HepG2 (cell line): ENCODE measurements around the gene SMPD1. TPM values are rescaled to one million over a fixed set of nuclear protein-coding genes. Genes with fewer than 3 reads are reported as not detected.

Source experiments
- ARNT ChIP-seq: fragments of 450-650 bp; IDR thresholded peaks from 2 replicates; pipeline ENCODE4 v1.6.1; 2017
- DNMT1 ChIP-seq: sonication (generic); formaldehyde crosslinking; IDR thresholded peaks from 2 replicates; pipeline ENCODE4 v1.5.1; 2020; ENCODE audit warnings: mild to moderate bottlenecking, missing genetic modification reagents
- GTF2F1 ChIP-seq: fragments of 150-350 bp; IDR thresholded peaks from 2 replicates; pipeline ENCODE4 v1.6.1; 2014; ENCODE audit warnings: low read length
- HOXD1 ChIP-seq: sonication (generic); formaldehyde crosslinking; IDR thresholded peaks from 2 replicates; pipeline ENCODE4 v1.5.0; 2020; ENCODE audit warnings: missing genetic modification reagents
- KLF12 ChIP-seq: sonication (generic); formaldehyde crosslinking; IDR thresholded peaks from 2 replicates; pipeline ENCODE4 v1.4.0; 2020; ENCODE audit warnings: missing genetic modification reagents, borderline replicate concordance
- KLF13 ChIP-seq: sonication (generic); formaldehyde crosslinking; IDR thresholded peaks from 2 replicates; pipeline ENCODE4 v1.4.0; 2020; ENCODE audit warnings: mild to moderate bottlenecking, missing genetic modification reagents
- MLLT10 ChIP-seq: sonication (generic); formaldehyde crosslinking; IDR thresholded peaks from 2 replicates; pipeline ENCODE4 v1.4.0; 2020; ENCODE audit warnings: missing genetic modification reagents
- RFXAP ChIP-seq: sonication (generic); formaldehyde crosslinking; IDR thresholded peaks from 2 replicates; pipeline ENCODE4 v1.4.0; 2020; ENCODE audit warnings: missing genetic modification reagents, borderline replicate concordance
- TBX2 ChIP-seq: sonication (generic); formaldehyde crosslinking; IDR thresholded peaks from 2 replicates; pipeline ENCODE4 v1.5.0; 2020; ENCODE audit warnings: missing genetic modification reagents, mild to moderate bottlenecking, borderline replicate concordance
- TSC22D2 ChIP-seq: sonication (generic); formaldehyde crosslinking; IDR thresholded peaks from 2 replicates; pipeline ENCODE4 v1.5.1; 2020; ENCODE audit warnings: missing genetic modification reagents, mild to moderate bottlenecking, borderline replicate concordance
- ZBTB8A ChIP-seq: sonication (generic); formaldehyde crosslinking; IDR thresholded peaks from 2 replicates; pipeline ENCODE4 v1.4.0; 2020; ENCODE audit warnings: mild to moderate bottlenecking, low read depth, missing genetic modification reagents, borderline replicate concordance
- ZFP82 ChIP-seq: sonication (generic); formaldehyde crosslinking; IDR thresholded peaks from 2 replicates; pipeline ENCODE4 v1.5.1; 2020; ENCODE audit warnings: mild to moderate bottlenecking, missing genetic modification reagents, borderline replicate concordance
- ZNF644 ChIP-seq: IDR thresholded peaks from 2 replicates; pipeline ENCODE4 v1.6.1; 2016; ENCODE audit warnings: low read depth
- polyA plus RNA-seq, 8 experiments: library from polyadenylated mRNA; depleted of rRNA in 3 of 8; stranded (reverse) in 7 of 8; unstranded in 1 of 8; fragments of >200 nt; fragmentation: Illumina TruSeq in 4 of 8; extraction: Trizol in 4 of 8; gene quantifications; 2 replicates each; pipeline versions ENCODE4 v1.2.1 to v1.2.3, GENCODE V29; 2011 to 2016; ENCODE audit warnings: low read depth in 4 of 8, missing spikeins in 1 of 8, mixed read lengths in 1 of 8; ENCODE audit not compliant: insufficient read depth in 1 of 8
- total RNA-seq, 5 experiments: library from RNA; depleted of rRNA; stranded (reverse); fragments of >200 nt; fragmentation: Illumina TruSeq; extraction: Trizol; gene quantifications; 2 replicates each; pipeline ENCODE4 v1.2.3, GENCODE V29; 2016; ENCODE audit warnings: low read depth in 1 of 5
- TF ChIP-seq, protein P1 (sequence below): sonication (generic); formaldehyde crosslinking; IDR thresholded peaks from 2 replicates; pipeline ENCODE4 v1.9.0; 2022; ENCODE audit warnings: low read depth, missing genetic modification reagents
- TF ChIP-seq, protein P2 (sequence below): fragments of 450-650 bp; IDR thresholded peaks from 2 replicates; pipeline ENCODE4 v1.6.1; 2017
- TF ChIP-seq, protein P3 (sequence below): sonication (generic); formaldehyde crosslinking; conservative IDR thresholded peaks from 2 replicates; pipeline ENCODE4 v1.8.0; 2022; ENCODE audit warnings: mild to moderate bottlenecking, moderate library complexity, missing genetic modification reagents
- TF ChIP-seq, protein P4 (sequence below): sonication (generic); formaldehyde crosslinking; IDR thresholded peaks from 2 replicates; pipeline ENCODE4 v1.4.0; 2020; ENCODE audit warnings: missing genetic modification reagents
- TF ChIP-seq, protein P5 (sequence below): sonication (generic); formaldehyde crosslinking; IDR thresholded peaks from 2 replicates; pipeline ENCODE4 v1.4.0; 2020; ENCODE audit warnings: mild to moderate bottlenecking, missing genetic modification reagents
- TF ChIP-seq, protein P6 (sequence below): IDR thresholded peaks from 2 replicates; pipeline ENCODE4 v1.6.1; 2018; ENCODE audit warnings: missing genetic modification reagents

SMPD1 gene
- total and polyA plus RNA-seq, 2 of the 13 experiments (the other 11 are each of a cell fraction or from before 2014, with no cell fraction given): 6.3 to 8.4 TPM

DNA sequence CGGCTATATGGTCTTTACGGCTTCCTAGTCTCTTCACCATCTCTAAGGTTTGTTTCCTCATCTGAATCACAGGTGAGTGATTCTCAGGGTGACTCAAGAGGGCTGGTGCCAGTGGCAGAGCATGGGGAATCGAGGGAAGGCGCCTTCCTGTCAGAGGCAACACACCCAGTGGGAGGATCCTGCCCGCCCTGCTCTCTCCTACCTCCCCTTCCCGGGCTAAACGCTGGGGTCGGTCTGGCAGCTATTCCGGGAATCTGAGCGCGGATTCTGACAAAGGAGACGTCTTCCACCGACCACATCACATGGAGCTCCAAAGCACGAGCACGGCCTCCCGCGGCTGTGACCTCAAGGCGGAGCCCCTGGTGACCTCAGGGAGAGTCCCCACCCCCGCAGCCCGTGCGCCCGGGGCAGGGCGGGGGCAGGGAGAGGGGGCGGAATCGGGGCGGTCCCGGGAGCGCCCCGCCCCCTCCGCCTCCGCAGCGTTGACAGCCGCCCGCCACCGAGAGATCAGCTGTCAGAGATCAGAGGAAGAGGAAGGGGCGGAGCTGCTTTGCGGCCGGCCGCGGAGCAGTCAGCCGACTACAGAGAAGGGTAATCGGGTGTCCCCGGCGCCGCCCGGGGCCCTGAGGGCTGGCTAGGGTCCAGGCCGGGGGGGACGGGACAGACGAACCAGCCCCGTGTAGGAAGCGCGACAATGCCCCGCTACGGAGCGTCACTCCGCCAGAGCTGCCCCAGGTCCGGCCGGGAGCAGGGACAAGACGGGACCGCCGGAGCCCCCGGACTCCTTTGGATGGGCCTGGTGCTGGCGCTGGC lies at the start of gene SMPD1 (continued):
- TF ChIP-seq, protein P1, sequence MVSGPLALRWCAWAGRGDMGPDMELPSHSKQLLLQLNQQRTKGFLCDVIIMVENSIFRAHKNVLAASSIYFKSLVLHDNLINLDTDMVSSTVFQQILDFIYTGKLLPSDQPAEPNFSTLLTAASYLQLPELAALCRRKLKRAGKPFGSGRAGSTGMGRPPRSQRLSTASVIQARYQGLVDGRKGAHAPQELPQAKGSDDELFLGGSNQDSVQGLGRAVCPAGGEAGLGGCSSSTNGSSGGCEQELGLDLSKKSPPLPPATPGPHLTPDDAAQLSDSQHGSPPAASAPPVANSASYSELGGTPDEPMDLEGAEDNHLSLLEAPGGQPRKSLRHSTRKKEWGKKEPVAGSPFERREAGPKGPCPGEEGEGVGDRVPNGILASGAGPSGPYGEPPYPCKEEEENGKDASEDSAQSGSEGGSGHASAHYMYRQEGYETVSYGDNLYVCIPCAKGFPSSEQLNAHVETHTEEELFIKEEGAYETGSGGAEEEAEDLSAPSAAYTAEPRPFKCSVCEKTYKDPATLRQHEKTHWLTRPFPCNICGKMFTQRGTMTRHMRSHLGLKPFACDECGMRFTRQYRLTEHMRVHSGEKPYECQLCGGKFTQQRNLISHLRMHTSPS (CRISPR knock-in tag): no peak
- TF ChIP-seq KLF12 (CRISPR knock-in tag) (no peak; the same call in 1 of the 2 replicates), RFXAP (CRISPR knock-in tag) (no peak), HOXD1 (CRISPR knock-in tag) (no peak), ZNF644 (no peak), MLLT10 (no peak), KLF13 (no peak), ARNT (no peak), TBX2 (peak; percentile 61; the same call in 1 of the 2 replicates), GTF2F1 (no peak), ZBTB8A (CRISPR knock-in tag) (peak; percentile 69; the same call in 1 of the 2 replicates), DNMT1 (no peak), TSC22D2 (no peak), ZFP82 (CRISPR knock-in tag) (no peak)
- TF ChIP-seq, protein P2, sequence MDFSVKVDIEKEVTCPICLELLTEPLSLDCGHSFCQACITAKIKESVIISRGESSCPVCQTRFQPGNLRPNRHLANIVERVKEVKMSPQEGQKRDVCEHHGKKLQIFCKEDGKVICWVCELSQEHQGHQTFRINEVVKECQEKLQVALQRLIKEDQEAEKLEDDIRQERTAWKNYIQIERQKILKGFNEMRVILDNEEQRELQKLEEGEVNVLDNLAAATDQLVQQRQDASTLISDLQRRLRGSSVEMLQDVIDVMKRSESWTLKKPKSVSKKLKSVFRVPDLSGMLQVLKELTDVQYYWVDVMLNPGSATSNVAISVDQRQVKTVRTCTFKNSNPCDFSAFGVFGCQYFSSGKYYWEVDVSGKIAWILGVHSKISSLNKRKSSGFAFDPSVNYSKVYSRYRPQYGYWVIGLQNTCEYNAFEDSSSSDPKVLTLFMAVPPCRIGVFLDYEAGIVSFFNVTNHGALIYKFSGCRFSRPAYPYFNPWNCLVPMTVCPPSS: no peak
- TF ChIP-seq, protein P3, sequence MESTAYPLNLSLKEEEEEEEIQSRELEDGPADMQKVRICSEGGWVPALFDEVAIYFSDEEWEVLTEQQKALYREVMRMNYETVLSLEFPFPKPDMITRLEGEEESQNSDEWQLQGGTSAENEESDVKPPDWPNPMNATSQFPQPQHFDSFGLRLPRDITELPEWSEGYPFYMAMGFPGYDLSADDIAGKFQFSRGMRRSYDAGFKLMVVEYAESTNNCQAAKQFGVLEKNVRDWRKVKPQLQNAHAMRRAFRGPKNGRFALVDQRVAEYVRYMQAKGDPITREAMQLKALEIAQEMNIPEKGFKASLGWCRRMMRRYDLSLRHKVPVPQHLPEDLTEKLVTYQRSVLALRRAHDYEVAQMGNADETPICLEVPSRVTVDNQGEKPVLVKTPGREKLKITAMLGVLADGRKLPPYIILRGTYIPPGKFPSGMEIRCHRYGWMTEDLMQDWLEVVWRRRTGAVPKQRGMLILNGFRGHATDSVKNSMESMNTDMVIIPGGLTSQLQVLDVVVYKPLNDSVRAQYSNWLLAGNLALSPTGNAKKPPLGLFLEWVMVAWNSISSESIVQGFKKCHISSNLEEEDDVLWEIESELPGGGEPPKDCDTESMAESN (CRISPR knock-in tag): no peak
- TF ChIP-seq, protein P4, sequence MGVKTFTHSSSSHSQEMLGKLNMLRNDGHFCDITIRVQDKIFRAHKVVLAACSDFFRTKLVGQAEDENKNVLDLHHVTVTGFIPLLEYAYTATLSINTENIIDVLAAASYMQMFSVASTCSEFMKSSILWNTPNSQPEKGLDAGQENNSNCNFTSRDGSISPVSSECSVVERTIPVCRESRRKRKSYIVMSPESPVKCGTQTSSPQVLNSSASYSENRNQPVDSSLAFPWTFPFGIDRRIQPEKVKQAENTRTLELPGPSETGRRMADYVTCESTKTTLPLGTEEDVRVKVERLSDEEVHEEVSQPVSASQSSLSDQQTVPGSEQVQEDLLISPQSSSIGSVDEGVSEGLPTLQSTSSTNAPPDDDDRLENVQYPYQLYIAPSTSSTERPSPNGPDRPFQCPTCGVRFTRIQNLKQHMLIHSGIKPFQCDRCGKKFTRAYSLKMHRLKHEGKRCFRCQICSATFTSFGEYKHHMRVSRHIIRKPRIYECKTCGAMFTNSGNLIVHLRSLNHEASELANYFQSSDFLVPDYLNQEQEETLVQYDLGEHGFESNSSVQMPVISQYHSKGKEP: no peak
- TF ChIP-seq, protein P5, sequence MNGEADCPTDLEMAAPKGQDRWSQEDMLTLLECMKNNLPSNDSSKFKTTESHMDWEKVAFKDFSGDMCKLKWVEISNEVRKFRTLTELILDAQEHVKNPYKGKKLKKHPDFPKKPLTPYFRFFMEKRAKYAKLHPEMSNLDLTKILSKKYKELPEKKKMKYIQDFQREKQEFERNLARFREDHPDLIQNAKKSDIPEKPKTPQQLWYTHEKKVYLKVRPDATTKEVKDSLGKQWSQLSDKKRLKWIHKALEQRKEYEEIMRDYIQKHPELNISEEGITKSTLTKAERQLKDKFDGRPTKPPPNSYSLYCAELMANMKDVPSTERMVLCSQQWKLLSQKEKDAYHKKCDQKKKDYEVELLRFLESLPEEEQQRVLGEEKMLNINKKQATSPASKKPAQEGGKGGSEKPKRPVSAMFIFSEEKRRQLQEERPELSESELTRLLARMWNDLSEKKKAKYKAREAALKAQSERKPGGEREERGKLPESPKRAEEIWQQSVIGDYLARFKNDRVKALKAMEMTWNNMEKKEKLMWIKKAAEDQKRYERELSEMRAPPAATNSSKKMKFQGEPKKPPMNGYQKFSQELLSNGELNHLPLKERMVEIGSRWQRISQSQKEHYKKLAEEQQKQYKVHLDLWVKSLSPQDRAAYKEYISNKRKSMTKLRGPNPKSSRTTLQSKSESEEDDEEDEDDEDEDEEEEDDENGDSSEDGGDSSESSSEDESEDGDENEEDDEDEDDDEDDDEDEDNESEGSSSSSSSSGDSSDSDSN (CRISPR knock-in tag): peak; percentile 74; the same call in 1 of the 2 replicates
- TF ChIP-seq, protein P6, sequence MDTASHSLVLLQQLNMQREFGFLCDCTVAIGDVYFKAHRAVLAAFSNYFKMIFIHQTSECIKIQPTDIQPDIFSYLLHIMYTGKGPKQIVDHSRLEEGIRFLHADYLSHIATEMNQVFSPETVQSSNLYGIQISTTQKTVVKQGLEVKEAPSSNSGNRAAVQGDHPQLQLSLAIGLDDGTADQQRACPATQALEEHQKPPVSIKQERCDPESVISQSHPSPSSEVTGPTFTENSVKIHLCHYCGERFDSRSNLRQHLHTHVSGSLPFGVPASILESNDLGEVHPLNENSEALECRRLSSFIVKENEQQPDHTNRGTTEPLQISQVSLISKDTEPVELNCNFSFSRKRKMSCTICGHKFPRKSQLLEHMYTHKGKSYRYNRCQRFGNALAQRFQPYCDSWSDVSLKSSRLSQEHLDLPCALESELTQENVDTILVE: no peak
